ENCODE measurements around the gene UBR3.

UBR3 gene

GRCh38 chr2:169980001-169980400, 152.7 kb downstream of the UBR3 start:
- no peak overlapping the region for H3K4me2 ChIP-seq (ENCODE audit: low read length)
- no peaks in the 10 kb centered on the region for H3K4me1 ChIP-seq (ENCODE audit: control insufficient read depth, insufficient read depth, low read length)
- no peak overlapping the region for H3K4me3 ChIP-seq (ENCODE audit: low read length)
- peaks cover 3% of the 10 kb centered on the region for H3K9me3 ChIP-seq (replicated peaks; ENCODE audit: low read length)
- H3K27me3 ChIP-seq (ENCODE audit: control insufficient read depth, insufficient read depth, low read length): no peaks in the 10 kb centered on the region
- peaks cover 16% of the 10 kb centered on the region for H3K36me3 ChIP-seq (ENCODE audit: insufficient read depth, low read length)
- H3K9ac ChIP-seq (ENCODE audit: low read depth, low read length): no peak overlapping the region

- H3K9me3 ChIP-seq (replicated peaks; ENCODE audit: low read length): peaks cover 3% of the 10 kb centered on the region
- H3K4me3 ChIP-seq (ENCODE audit: low read length): no peak overlapping the region
- no peak overlapping the region for H3K4me2 ChIP-seq (ENCODE audit: low read length)
- no peaks in the 10 kb centered on the region for H3K4me1 ChIP-seq (ENCODE audit: control insufficient read depth, insufficient read depth, low read length)
- H3K9ac ChIP-seq (ENCODE audit: low read depth, low read length): no peak overlapping the region
- H3K36me3 ChIP-seq (ENCODE audit: insufficient read depth, low read length): peaks cover 16% of the 10 kb centered on the region
- H3K27me3 ChIP-seq (ENCODE audit: control insufficient read depth, insufficient read depth, low read length): no peaks in the 10 kb centered on the region
Measured at GRCh38 chr2:169980643-169981042, 153.4 kb downstream of the UBR3 start.

GRCh38 chr2:169982929-169983328, 155.7 kb downstream of the UBR3 start:
- no peaks in the 10 kb centered on the region for H3K27me3 ChIP-seq (ENCODE audit: control insufficient read depth, insufficient read depth, low read length)
- peaks cover 12% of the 10 kb centered on the region for H3K36me3 ChIP-seq (ENCODE audit: insufficient read depth, low read length)
- H3K9ac ChIP-seq (ENCODE audit: low read depth, low read length): no peak overlapping the region
- H3K9me3 ChIP-seq (replicated peaks; ENCODE audit: low read length): no peaks in the 10 kb centered on the region
- no peak overlapping the region for H3K4me3 ChIP-seq (ENCODE audit: low read length)
- H3K4me2 ChIP-seq (ENCODE audit: low read length): no peak overlapping the region
- H3K4me1 ChIP-seq (ENCODE audit: control insufficient read depth, insufficient read depth, low read length): no peaks in the 10 kb centered on the region

- Histone ChIP-seq H3K9me3 (replicated peaks; ENCODE audit: low read length) (no peaks in the 10 kb centered on the region), H3K27me3 (ENCODE audit: control insufficient read depth, insufficient read depth, low read length) (no peaks in the 10 kb centered on the region), H3K4me1 (ENCODE audit: control insufficient read depth, insufficient read depth, low read length) (no peaks in the 10 kb centered on the region), H3K36me3 (ENCODE audit: insufficient read depth, low read length) (peaks cover 9% of the 10 kb centered on the region), H3K4me2 (ENCODE audit: low read length) (no peak overlapping the region), H3K4me3 (ENCODE audit: low read length) (no peak overlapping the region), H3K9ac (ENCODE audit: low read depth, low read length) (no peak overlapping the region)
Measured at GRCh38 chr2:169983506-169983905, 156.3 kb downstream of the UBR3 start.

GRCh38 chr2:169984145-169984544, 156.9 kb downstream of the UBR3 start:
- no peaks in the 10 kb centered on the region for H3K27me3 ChIP-seq (ENCODE audit: control insufficient read depth, insufficient read depth, low read length)
- H3K4me2 ChIP-seq (ENCODE audit: low read length): no peak overlapping the region
- no peaks in the 10 kb centered on the region for H3K4me1 ChIP-seq (ENCODE audit: control insufficient read depth, insufficient read depth, low read length)
- H3K9me3 ChIP-seq (replicated peaks; ENCODE audit: low read length): no peaks in the 10 kb centered on the region
- no peak overlapping the region for H3K4me3 ChIP-seq (ENCODE audit: low read length)
- H3K36me3 ChIP-seq (ENCODE audit: insufficient read depth, low read length): peaks cover 7% of the 10 kb centered on the region
- no peak overlapping the region for H3K9ac ChIP-seq (ENCODE audit: low read depth, low read length)

- Histone ChIP-seq H3K4me2 (ENCODE audit: low read length) (no peak overlapping the region), H3K27me3 (ENCODE audit: control insufficient read depth, insufficient read depth, low read length) (no peaks in the 10 kb centered on the region), H3K9ac (ENCODE audit: low read depth, low read length) (no peak overlapping the region), H3K9me3 (replicated peaks; ENCODE audit: low read length) (no peaks in the 10 kb centered on the region), H3K36me3 (ENCODE audit: insufficient read depth, low read length) (peaks cover 13% of the 10 kb centered on the region), H3K4me3 (ENCODE audit: low read length) (no peak overlapping the region), H3K4me1 (ENCODE audit: control insufficient read depth, insufficient read depth, low read length) (peaks cover 10% of the 10 kb centered on the region)
Measured at GRCh38 chr2:169994752-169995151, 167.5 kb downstream of the UBR3 start.

GRCh38 chr2:169997140-169997887, 170.1 kb downstream of the UBR3 start:
- Histone ChIP-seq H3K4me3 (ENCODE audit: low read length) (no peak overlapping the region), H3K27me3 (ENCODE audit: control insufficient read depth, insufficient read depth, low read length) (no peaks in the 10 kb centered on the region), H3K36me3 (ENCODE audit: insufficient read depth, low read length) (peaks cover 20% of the 10 kb centered on the region), H3K4me2 (ENCODE audit: low read length) (no peak overlapping the region), H3K9ac (ENCODE audit: low read depth, low read length) (no peak overlapping the region), H3K4me1 (ENCODE audit: control insufficient read depth, insufficient read depth, low read length) (peaks cover 10% of the 10 kb centered on the region), H3K9me3 (replicated peaks; ENCODE audit: low read length) (no peaks in the 10 kb centered on the region)

- no peaks in the 10 kb centered on the region for H3K27me3 ChIP-seq (ENCODE audit: control insufficient read depth, insufficient read depth, low read length)
- H3K4me2 ChIP-seq (ENCODE audit: low read length): no peak overlapping the region
Measured at GRCh38 chr2:169999054-169999453, 171.8 kb downstream of the UBR3 start.

GRCh38 chr2:170002096-170002495, 174.8 kb downstream of the UBR3 start:
- H3K36me3 ChIP-seq (ENCODE audit: insufficient read depth, low read length): peaks cover 33% of the 10 kb centered on the region

More at GRCh38 chr2:169999054-169999453, 171.8 kb downstream of the UBR3 start:
- Histone ChIP-seq H3K4me3 (ENCODE audit: low read length) (no peak overlapping the region), H3K36me3 (ENCODE audit: insufficient read depth, low read length) (peaks cover 29% of the 10 kb centered on the region), H3K9ac (ENCODE audit: low read depth, low read length) (no peak overlapping the region), H3K4me1 (ENCODE audit: control insufficient read depth, insufficient read depth, low read length) (peaks cover 10% of the 10 kb centered on the region), H3K9me3 (replicated peaks; ENCODE audit: low read length) (no peaks in the 10 kb centered on the region)

GRCh38 chr2:170005702-170006101, 178.4 kb downstream of the UBR3 start:
- Histone ChIP-seq H3K27me3 (ENCODE audit: control insufficient read depth, insufficient read depth, low read length) (no peaks in the 10 kb centered on the region), H3K9ac (ENCODE audit: low read depth, low read length) (no peak overlapping the region), H3K4me2 (ENCODE audit: low read length) (no peak overlapping the region), H3K9me3 (replicated peaks; ENCODE audit: low read length) (no peaks in the 10 kb centered on the region), H3K36me3 (ENCODE audit: insufficient read depth, low read length) (peaks cover 44% of the 10 kb centered on the region), H3K4me1 (ENCODE audit: control insufficient read depth, insufficient read depth, low read length) (no peaks in the 10 kb centered on the region), H3K4me3 (ENCODE audit: low read length) (no peak overlapping the region)

More at GRCh38 chr2:170002096-170002495, 174.8 kb downstream of the UBR3 start:
- H3K27me3 ChIP-seq (ENCODE audit: control insufficient read depth, insufficient read depth, low read length): no peaks in the 10 kb centered on the region
- no peak overlapping the region for H3K4me3 ChIP-seq (ENCODE audit: low read length)
- H3K4me2 ChIP-seq (ENCODE audit: low read length): no peak overlapping the region
- H3K4me1 ChIP-seq (ENCODE audit: control insufficient read depth, insufficient read depth, low read length): peaks cover 10% of the 10 kb centered on the region
- no peak overlapping the region for H3K9ac ChIP-seq (ENCODE audit: low read depth, low read length)
- no peaks in the 10 kb centered on the region for H3K9me3 ChIP-seq (replicated peaks; ENCODE audit: low read length)

GRCh38 chr2:170006587-170007325, 179.5 kb downstream of the UBR3 start:
- Histone ChIP-seq H3K27me3 (ENCODE audit: control insufficient read depth, insufficient read depth, low read length) (no peaks in the 10 kb centered on the region), H3K9me3 (replicated peaks; ENCODE audit: low read length) (no peaks in the 10 kb centered on the region), H3K36me3 (ENCODE audit: insufficient read depth, low read length) (peaks cover 39% of the 10 kb centered on the region), H3K4me3 (ENCODE audit: low read length) (no peak overlapping the region), H3K4me1 (ENCODE audit: control insufficient read depth, insufficient read depth, low read length) (no peaks in the 10 kb centered on the region), H3K9ac (ENCODE audit: low read depth, low read length) (no peak overlapping the region), H3K4me2 (ENCODE audit: low read length) (no peak overlapping the region)
